PC-9 (cell line): ENCODE data around the gene FAM83C. TPM values are rescaled to one million over a fixed set of nuclear protein-coding genes. Genes with fewer than 3 reads are reported as not detected.

Experiments used
- Bru-seq: library from RNA; stranded (reverse); fragments of 400-500 nt; gene quantifications from one replicate; lab custom pipeline; 2021; lab: Mats Ljungman, UMichigan
- BruChase-seq, 2 experiments: library from RNA; stranded (reverse); fragments of 400-500 nt; gene quantifications; one replicate each; lab custom pipeline; 2021; lab: Mats Ljungman, UMichigan
- BruUV-seq: library from RNA; stranded (reverse); fragments of 400-500 nt; replicated peaks from 2 replicates; lab custom pipeline; 2021; lab: Mats Ljungman, UMichigan
- CTCF ChIA-PET: fragments of 300-600 bp; sonication (Branson Sonifier 250); formaldehyde crosslinking; loops from one replicate; lab custom pipeline; 2022; ENCODE audit warnings: antibody characterized with exemption; lab: Charles Lee
- POLR2A ChIA-PET: fragments of 300-600 bp; sonication (Branson Sonifier 250); formaldehyde crosslinking; loops from one replicate; lab custom pipeline; 2022; ENCODE audit warnings: antibody characterized with exemption; ENCODE audit not compliant: unreplicated experiment; lab: Charles Lee
- DNase-seq, 2 experiments: peaks; one replicate each; pipeline versions ENCODE4 v3.0.0 to v3.0.0-alpha.2; 2015 to 2022; ENCODE audit warnings: mixed read lengths in 1 of 2
- H2AFZ ChIP-seq: fragments of 200-600 bp; sonication (generic); 2 replicates; pipeline ENCODE4 v1.8.1; 2017; ENCODE audit warnings: antibody characterized with exemption
- H3F3A ChIP-seq: fragments of 200-600 bp; sonication (generic); 2 replicates; pipeline ENCODE4 v1.8.1; 2017; ENCODE audit warnings: antibody characterized with exemption, mild to moderate bottlenecking, low read depth; ENCODE audit not compliant: insufficient read depth
- H3K27ac ChIP-seq: fragments of 200-600 bp; sonication (generic); 2 replicates; pipeline ENCODE4 v1.6.1; 2016; ENCODE audit warnings: mixed run types
- H3K27me3 ChIP-seq: fragments of 200-600 bp; sonication (generic); 2 replicates; pipeline ENCODE4 v1.6.1; 2016; ENCODE audit warnings: low read depth, mixed run types; ENCODE audit not compliant: insufficient read depth
- H3K36me3 ChIP-seq: fragments of 200-600 bp; sonication (generic); 2 replicates; pipeline ENCODE4 v1.6.1; 2016; ENCODE audit warnings: low read depth, mixed run types
- H3K4me1 ChIP-seq: fragments of 200-600 bp; sonication (generic); replicated peaks from 2 replicates; pipeline ENCODE4 v1.6.1; 2016; ENCODE audit warnings: mixed run types; ENCODE audit not compliant: insufficient read depth
- H3K4me2 ChIP-seq: fragments of 200-600 bp; sonication (generic); 2 replicates; pipeline ENCODE4 v1.6.1; 2017; ENCODE audit warnings: mixed run types
- H3K4me3 ChIP-seq: fragments of 200-600 bp; sonication (generic); 2 replicates; pipeline ENCODE4 v1.6.1; 2016; ENCODE audit warnings: mixed run types
- H3K79me2 ChIP-seq: fragments of 200-600 bp; sonication (generic); 2 replicates; pipeline ENCODE4 v1.6.1; 2017; ENCODE audit warnings: low read depth, mixed run types
- H3K9me2 ChIP-seq: fragments of 200-600 bp; sonication (generic); 2 replicates; pipeline ENCODE4 v1.8.1; 2017; ENCODE audit warnings: mild to moderate bottlenecking; ENCODE audit not compliant: insufficient read depth
- H3K9me3 ChIP-seq: fragments of 200-600 bp; sonication (generic); 2 replicates; pipeline ENCODE4 v1.8.1; 2016; ENCODE audit warnings: low read depth; ENCODE audit not compliant: insufficient read depth
- H4K20me1 ChIP-seq: fragments of 200-600 bp; sonication (generic); 2 replicates; pipeline ENCODE4 v1.8.1; 2017; ENCODE audit not compliant: insufficient read depth
- EZH2 ChIP-seq: fragments of 200-600 bp; sonication (generic); IDR thresholded peaks from 2 replicates; pipeline ENCODE4 v1.8.0; 2017; ENCODE audit warnings: antibody characterized with exemption, low read depth
- intact Hi-C: fragments of 100-400 bp; cut with micrococcal nuclease; formaldehyde crosslinking; loops from one replicate; pipeline ENCODE4 v1.10.0; 2022; ENCODE audit not compliant: unreplicated experiment
- long read RNA-seq: library from polyadenylated mRNA; stranded (forward); transcript quantifications from one replicate; pipeline ENCODE4 v2.0.0, GENCODE V29; 2022
- total RNA-seq: library from RNA; stranded (reverse); gene quantifications from 2 replicates; pipeline ENCODE4 v1.2.3, GENCODE V29; 2021
- TF ChIP-seq, protein P1 (sequence below): fragments of 200-600 bp; sonication (generic); conservative IDR thresholded peaks from 2 replicates; pipeline ENCODE4 v1.6.1; 2017; ENCODE audit warnings: mixed run types, antibody characterized with exemption, mild to moderate bottlenecking, moderate library complexity

Gene FAM83C
- total RNA-seq (not detected in 2 replicates), Bru-seq, nascent RNA (percentile 12 among the genes with signal in this experiment), BruChase-seq, experiment 1, labeled RNA remaining after a 2-hour chase (not detected), BruChase-seq, experiment 2, labeled RNA remaining after a 6-hour chase (not detected)
- long read RNA-seq, result 0 reads

GRCh38 chr20:35291654-35292503 is at the start of gene FAM83C:
FAM83C (minus strand) TSS chr20:35292425; CDS start chr20:35292304, 121 bp downstream.
- intact Hi-C loops, result no loop called here
- Histone ChIP-seq H3K79me2 (no peaks in the 10 kb centered on the region), H3K27ac (no peak within 1 kb of the TSS), H3K9me3 (no peaks in the 10 kb centered on the region), H3K36me3 (no peaks in the 10 kb centered on the region), H3K27me3 (no peaks in the 10 kb centered on the region), H2AFZ (no peak within 1 kb of the TSS), H3K4me1 (no peaks in the 10 kb centered on the region), H3K9me2 (no peaks in the 10 kb centered on the region), H3K4me2 (no peak within 1 kb of the TSS), H3F3A (no peaks in the 10 kb centered on the region), H3K4me3 (no peak within 1 kb of the TSS), H4K20me1 (no peaks in the 10 kb centered on the region)
- BruUV-seq, result no TSS peak
- no peak for TF ChIP-seq EZH2
- TF ChIP-seq, protein P1, sequence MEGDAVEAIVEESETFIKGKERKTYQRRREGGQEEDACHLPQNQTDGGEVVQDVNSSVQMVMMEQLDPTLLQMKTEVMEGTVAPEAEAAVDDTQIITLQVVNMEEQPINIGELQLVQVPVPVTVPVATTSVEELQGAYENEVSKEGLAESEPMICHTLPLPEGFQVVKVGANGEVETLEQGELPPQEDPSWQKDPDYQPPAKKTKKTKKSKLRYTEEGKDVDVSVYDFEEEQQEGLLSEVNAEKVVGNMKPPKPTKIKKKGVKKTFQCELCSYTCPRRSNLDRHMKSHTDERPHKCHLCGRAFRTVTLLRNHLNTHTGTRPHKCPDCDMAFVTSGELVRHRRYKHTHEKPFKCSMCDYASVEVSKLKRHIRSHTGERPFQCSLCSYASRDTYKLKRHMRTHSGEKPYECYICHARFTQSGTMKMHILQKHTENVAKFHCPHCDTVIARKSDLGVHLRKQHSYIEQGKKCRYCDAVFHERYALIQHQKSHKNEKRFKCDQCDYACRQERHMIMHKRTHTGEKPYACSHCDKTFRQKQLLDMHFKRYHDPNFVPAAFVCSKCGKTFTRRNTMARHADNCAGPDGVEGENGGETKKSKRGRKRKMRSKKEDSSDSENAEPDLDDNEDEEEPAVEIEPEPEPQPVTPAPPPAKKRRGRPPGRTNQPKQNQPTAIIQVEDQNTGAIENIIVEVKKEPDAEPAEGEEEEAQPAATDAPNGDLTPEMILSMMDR, result no peak
- no peak for DNase-seq
- ChIA-PET CTCF (no interaction called here), POLR2A (no interaction called here)

DNA sequence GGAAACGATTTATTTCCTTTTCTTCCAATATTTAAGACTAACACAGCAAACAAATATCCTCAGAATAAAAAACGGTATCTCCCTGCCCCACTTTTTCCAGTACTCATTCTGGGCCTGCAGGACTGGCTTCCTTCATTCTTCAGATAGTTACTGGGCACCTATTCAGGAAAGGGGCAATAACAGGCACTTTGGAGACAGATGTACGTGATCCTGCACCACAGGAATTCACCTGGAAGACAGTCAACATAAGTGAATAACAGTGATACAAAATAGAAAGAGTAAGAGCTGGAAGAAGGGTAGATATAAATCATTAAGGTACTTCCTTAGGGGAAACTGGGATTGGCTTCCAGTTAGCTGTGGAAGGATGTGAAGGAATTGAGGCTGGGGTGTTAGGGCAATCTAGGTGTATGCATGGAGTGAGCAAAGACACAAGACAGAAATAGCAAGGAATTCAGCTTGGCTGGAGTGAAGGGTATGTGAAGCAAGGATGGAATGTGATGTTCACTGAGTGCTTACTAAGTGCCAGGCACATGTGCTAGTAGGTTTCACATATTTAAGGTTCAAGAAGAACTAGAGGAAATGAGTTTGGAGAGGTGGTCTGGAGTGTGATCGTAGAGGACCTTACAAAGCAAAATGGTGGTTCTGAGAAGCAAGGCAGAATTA is 49.3 kb upstream of the FAM83C start:
- ChIA-PET POLR2A (no interaction called here), CTCF (no interaction called here)
- no peak for DNase-seq
- BruUV-seq, result no TSS peak
- TF ChIP-seq EZH2, result no peak
- TF ChIP-seq, protein P1, result no peak
- Histone ChIP-seq H3K27ac (no peak overlapping the region), H3K27me3 (no peaks in the 10 kb centered on the region), H3K9me2 (no peaks in the 10 kb centered on the region), H3F3A (peaks cover 30% of the 10 kb centered on the region), H2AFZ (no peak overlapping the region), H3K4me3 (no peak overlapping the region), H3K9me3 (no peaks in the 10 kb centered on the region), H3K4me1 (peaks cover 31% of the 10 kb centered on the region), H3K79me2 (no peaks in the 10 kb centered on the region), H4K20me1 (no peaks in the 10 kb centered on the region), H3K4me2 (no peak overlapping the region), H3K36me3 (no peaks in the 10 kb centered on the region; the same call in 1 of the 2 replicates)
- intact Hi-C loops, result no loop called here

DNA sequence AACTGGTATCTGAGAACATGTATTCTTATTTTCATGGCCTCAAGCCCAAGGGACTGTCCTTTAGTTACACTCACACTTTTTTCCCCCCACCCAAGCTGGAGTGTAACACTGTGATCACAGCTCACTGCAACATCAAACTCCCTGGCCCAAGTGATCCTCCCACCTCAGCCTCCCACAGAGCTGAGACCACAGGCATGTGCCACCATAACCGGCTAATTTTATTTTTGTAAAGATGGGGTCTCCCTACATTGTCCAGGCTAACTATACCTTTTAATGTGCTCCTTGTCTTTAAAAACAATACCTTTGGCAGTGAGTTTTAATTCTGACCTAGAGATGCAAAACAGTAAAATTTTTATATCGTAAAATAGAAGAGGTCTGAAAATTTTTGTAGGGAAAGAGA is 48.2 kb upstream of the FAM83C start:
- Histone ChIP-seq H3K27ac (no peak overlapping the region), H3K9me3 (no peaks in the 10 kb centered on the region), H3F3A (peaks cover 31% of the 10 kb centered on the region), H3K79me2 (no peaks in the 10 kb centered on the region), H3K27me3 (no peaks in the 10 kb centered on the region), H4K20me1 (no peaks in the 10 kb centered on the region), H3K4me3 (no peak overlapping the region), H3K4me1 (peaks cover 31% of the 10 kb centered on the region), H2AFZ (no peak overlapping the region), H3K36me3 (no peaks in the 10 kb centered on the region; the same call in 1 of the 2 replicates), H3K9me2 (no peaks in the 10 kb centered on the region), H3K4me2 (no peak overlapping the region)
- no TSS peak for BruUV-seq
- POLR2A ChIA-PET, result no interaction called here
- no peak for DNase-seq
- TF ChIP-seq EZH2, result no peak
- TF ChIP-seq, protein P1, result no peak
- intact Hi-C loops, result no loop called here
- CTCF ChIA-PET, result no interaction called here
